GM18517 (cell line): ENCODE measurements around the gene BFSP2.
"Not testable (repeated sequence)": the region's sequence is repeated elsewhere in the genome, so short reads cannot be mapped to it uniquely, and the experiment has no call there.

ENCODE experiments used
- ATAC-seq: cut with Tn5 transposase; IDR thresholded peaks from one replicate; pipeline ENCODE4 v1.9.1; 2021; ENCODE audit warnings: mild to moderate bottlenecking, moderate library complexity; ENCODE audit not compliant: unreplicated experiment

Gene BFSP2

DNA sequence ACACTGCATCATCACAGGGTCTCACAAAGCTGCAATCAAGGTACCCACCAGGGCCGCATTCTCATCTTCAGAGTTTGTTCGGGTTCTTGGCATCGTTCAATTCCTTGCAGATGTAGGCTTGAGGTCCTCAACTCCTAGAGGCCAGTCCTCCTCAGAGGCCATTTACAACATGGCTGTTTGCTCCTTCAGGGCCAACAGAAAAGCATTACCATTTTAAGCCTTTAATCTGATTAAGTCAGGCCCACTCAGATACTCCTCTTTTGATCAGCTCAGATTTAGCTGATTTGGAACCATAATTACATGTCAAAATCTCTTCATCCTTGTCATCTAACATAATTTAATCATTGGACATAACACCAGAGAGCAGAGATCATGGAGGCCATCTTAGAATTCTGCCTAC is 55.4 kb downstream of the BFSP2 start:
- ATAC-seq = no peak

DNA sequence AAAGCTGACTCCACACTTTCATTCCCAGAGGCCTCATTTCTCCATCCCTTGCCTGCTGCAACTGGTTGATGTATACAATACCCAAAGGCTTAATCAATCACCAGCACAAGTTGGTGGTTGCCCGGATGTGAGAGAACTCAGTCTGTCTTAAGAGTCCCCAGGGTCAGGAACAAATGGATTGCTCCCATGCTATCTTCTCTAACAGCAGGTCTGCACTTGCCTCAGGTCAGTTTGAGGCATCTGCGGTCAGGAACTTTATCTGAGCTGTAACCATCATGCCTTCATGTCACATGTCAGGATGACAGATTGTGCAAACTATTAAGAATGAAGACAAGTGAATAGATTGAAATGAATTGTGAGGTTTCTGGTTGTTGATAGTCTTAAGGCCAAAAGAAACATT is 56.1 kb downstream of the BFSP2 start:
- ATAC-seq = no peak

- ATAC-seq = no peak
Observed at GRCh38 chr3:133457025-133457424, 57.2 kb downstream of the BFSP2 start.

DNA sequence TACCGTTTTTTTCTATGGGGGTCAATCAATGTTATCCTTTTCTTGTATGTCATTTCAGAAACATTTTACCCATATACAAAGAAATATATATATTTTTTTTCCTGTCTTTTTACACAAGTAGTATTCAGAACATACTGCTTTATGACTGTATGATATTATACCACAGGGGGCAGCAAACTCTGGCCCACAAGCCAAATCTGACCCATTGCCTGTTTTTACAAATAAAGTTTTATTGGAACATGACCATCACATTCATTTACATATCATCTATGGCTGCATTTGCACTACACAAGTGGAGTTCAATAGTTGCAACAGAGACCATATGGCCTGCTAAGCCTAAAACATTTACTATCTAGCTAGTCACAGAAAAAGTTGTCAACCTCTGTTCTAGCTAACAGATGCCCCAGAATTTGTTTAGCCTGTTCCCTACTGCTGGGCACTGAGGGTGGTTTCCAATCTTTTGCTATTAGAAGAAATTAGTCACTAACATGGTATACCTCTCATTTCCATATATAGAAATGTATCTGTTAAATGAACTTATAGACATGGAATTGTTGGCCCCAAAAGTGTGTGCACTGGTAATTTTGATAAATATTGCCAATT is 57.7 kb downstream of the BFSP2 start:
- ATAC-seq = no peak

DNA sequence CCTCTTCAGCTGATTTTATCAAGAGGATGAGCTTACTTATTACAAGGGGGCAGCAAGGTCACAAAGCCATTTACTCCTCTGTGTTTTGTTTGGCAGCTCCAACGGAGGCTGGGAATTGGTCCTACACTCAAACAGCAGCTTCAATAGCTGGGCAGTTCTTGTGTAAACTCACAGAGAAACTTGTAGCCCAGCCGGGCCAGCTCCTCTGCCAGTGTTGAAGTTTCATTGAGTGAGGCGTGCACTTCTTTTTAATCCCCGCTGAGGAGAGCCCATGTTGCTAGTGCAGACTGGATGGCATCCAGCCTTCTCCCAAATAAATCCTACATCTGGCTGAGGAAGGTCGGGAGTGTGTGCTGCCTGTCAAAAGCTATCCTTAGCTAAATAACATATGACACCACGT is 59.5 kb downstream of the BFSP2 start:
- no peak for ATAC-seq

DNA sequence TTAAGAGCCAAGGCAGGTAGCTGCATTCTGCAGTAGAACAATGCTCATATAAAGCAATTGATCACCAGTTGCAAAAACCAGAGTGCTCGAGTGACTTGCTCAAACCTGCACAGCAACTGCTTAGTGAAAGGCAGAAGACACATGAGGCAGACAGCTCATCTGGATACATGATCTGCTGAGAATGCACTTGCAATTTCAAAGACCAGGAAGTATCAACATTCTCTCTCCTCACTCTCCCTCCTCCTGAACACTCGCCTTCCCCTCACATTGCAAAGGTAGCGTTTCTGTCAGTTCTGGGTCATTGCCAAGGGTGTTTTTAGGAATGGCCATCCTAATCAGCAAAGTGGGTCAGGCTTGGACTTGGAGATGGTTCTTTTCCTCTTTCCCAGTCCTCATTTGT is 61.0 kb downstream of the BFSP2 start:
- ATAC-seq = no peak

DNA sequence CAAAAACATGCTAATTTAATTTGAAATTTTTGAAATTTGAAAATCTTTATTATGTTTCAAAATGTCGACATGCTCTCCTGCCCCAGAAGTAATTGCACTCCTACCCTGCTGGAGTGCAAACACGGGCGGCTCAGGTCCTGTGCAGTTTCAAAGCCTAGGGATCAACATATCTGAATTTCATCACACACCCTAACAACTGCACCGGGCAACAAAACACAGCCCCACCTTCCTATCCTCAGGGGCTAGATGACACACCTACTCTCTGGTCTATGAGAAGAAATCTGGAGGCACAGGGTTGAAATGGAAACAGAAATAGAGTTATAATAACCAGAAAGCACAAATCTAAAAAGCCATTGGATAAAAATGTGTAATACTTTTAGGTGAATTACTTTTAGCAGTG is 61.4 kb downstream of the BFSP2 start:
- ATAC-seq = no peak

GRCh38 chr3:133463347-133463860 is 63.5 kb downstream of the BFSP2 start:
- ATAC-seq = no peak

- no peak for ATAC-seq
Observed at GRCh38 chr3:133464573-133464972, 64.7 kb downstream of the BFSP2 start.

- no peak for ATAC-seq
Observed at GRCh38 chr3:133466531-133467386, 66.9 kb downstream of the BFSP2 start.

- no peak for ATAC-seq
Observed at GRCh38 chr3:133467780-133468179, 67.9 kb downstream of the BFSP2 start.

GRCh38 chr3:133468251-133468721 is 68.4 kb downstream of the BFSP2 start:
- peak; percentile 29 for ATAC-seq

DNA sequence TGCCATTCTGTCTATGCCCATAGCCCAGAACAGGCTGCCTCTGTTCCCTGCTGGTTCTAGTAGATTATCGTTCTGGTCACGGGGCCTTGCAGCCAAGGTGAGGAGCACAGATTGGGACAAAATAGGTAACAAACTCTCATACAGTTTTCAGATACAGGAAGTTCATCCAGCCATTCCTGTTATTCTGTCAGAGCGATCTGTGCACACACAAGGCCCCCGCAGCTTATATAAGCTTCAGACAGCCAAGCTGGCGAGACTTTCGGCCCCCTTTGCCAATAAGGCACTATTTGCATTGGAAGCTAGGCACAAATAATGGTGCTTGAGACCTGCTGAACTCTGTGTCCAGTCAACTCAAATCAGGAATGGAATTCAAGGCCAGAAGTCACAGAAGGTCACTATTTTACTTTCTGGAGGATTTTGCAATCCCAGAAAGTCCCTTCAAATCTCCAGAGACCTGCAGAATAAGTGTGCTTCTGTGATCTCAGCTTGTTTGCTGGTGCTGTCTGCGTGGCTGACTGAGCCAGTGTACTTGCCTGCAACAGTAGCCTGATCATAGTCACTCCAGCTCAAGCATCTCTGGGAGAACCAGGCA is 69.4 kb downstream of the BFSP2 start:
- ATAC-seq = no peak

DNA sequence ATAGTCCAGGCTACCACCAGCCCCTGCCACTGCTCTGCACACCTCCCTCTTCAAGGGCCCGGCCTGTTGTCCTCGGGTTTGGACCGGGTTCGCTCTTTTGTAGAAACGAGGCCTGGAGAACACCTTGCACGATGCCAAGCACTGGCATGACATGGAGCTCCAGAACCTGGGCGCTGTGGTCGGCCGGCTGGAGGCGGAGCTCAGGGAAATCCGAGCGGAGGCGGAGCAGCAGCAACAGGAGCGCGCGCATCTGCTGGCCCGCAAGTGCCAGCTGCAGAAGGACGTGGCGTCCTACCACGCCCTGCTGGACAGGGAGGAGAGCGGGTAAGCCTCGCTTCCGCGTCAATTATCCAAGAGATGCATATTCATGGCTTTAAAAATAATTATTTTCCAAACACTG is 72.4 kb downstream of the BFSP2 start:
- ATAC-seq = no peak

- ATAC-seq = no peak
Observed at GRCh38 chr3:133472889-133473288, 73.0 kb downstream of the BFSP2 start.

- not testable (repeated sequence) for ATAC-seq
Observed at GRCh38 chr3:133473472-133474191, 73.8 kb downstream of the BFSP2 start.

DNA sequence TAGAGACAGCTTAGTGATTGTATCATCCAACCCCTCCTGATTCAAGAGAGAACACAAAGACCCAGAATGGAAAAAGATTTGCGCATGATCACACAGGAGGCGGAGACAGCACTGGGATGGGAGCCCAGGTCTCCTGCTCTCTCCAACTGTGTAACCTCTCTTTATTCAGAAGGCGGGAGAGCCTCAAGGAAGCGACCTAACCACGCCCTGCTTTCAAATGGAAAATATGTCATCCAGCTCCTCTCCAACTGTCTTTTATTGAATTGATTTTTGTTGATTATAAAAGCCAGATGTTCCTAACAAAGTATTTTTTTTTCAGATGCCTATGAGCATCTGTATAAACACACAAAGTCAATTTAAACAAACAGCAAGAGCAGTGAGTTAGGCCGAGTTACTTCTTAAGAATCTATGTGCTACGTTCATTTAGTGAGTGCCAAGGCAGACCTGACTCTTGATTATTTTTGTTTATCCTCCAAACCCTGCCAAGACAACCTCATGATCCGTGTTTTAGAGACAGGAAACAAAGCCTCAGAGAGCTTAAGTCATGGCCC is 74.5 kb downstream of the BFSP2 start:
- no peak for ATAC-seq

DNA sequence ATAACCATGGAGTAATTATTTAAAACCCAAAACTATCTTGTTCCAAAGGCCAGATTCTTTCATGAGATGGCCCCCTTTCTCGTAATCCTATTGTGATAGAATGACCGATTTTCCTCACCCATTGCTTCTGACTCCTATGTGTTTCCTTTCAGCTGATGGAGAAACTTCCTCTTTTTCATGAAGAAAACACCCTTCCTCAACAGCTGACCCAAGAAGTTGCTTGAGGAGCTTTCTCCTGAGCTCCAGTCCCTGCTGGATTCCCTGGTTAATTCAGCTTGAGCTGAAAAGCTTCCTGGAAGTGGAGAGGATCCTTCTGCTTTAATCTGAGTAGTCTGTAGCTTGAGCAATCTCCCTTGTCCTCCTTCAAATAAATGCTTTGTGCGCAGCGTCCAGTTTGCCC is 75.0 kb downstream of the BFSP2 start:
- no peak for ATAC-seq

DNA sequence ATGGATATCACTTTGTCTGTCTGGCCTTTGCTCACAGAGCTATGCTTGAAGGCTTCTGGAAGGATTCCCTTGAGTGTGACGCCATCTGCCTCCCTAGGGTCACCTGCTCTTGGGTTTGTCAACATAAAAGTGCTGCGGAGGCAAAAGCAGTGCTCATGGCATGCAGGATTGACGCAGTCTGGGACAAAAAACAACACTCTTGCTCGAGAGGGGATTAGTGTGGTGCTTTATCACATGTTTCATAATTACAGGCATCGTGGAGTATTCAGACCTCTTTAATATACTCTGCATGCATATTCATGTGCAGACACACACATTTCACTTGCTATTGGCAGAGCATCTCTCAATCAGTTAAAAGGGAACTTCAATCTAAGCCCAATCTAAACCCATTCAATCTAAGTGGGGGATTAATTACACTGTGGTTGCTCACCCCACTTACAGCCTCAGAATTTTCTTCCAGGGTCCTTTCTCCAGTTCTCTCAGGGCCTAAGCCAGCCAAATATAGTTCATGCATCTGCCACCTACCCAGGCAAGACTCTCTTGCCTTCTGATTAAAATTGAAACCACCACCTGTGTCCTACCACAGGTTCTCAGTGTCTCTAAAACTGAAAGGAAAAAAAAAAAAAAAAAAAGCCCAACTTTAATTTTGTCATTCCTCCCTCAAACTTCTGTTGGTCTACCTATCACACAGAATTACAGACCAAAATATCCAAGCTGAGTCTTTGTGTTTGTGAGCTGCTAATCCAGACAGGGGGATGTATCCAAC is 75.6 kb downstream of the BFSP2 start:
- peak; percentile 82 for ATAC-seq

DNA sequence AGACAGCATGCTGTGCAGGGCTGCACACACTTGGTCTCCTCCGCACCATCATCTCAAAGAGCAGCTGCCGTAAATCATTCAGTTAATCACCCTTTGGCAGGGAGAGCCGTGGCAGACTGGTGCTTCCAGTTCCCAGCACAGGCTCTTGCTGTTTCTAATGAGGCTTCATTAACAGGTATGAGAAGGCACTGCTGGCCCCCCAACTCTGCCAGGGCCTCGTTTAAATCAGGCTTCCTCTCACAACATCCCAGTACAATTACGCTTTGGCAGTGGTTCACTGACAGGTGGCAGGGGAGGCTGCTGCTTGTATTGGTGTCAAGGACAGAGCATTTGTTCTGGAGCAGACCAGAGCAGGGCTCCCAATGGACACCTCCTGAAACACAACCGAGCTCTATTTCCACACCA is 77.1 kb downstream of the BFSP2 start:
- no peak for ATAC-seq
